ENCODE results near the gene OTUB1. TPM values are rescaled to one million over a fixed set of nuclear protein-coding genes. Genes with fewer than 3 reads are reported as not detected.

Gene OTUB1
- total and polyA plus RNA-seq, 11 donors: 46.7 to 83.1 (median 54.5) TPM

- 24 to 42% (median 35%) methylated on average over 40 to 60 of the region's 60 CpGs for WGBS, 4 donors
- peak overlapping the region; percentile 25 to 60 (median 50) for H3K4me3 ChIP-seq
- DNase-seq (no peak), ATAC-seq (no peak)
- intact Hi-C loops (cut with DNase I): loop anchor here in 8 of 10 donors (1.0 to 2.0 kb wide), 3 partner anchors 147 to 150 kb away; no protein-coding TSS in a partner anchor
- H3K27me3 ChIP-seq: peaks cover 0 to 22% (median 0%) of the 10 kb centered on the region in 9 donors
- TF ChIP-seq POLR2A (IDR thresholded peaks at IDR 0.05) (no peak), CTCF (IDR thresholded peaks at IDR 0.05) (peak in 2 of 12 donors; percentile 4 to 27)
- peaks cover 0 to 43% (median 35%) of the 10 kb centered on the region in 12 donors for H3K4me1 ChIP-seq
- peak overlapping the region in 4 of 12 donors; percentile 1 to 47 (median 30) for H3K27ac ChIP-seq
- H3K9me3 ChIP-seq: no peaks in the 10 kb centered on the region
- H3K36me3 ChIP-seq: peaks cover 0 to 27% (median 22%) of the 10 kb centered on the region in 9 donors
Observed at GRCh38 chr11:64000740-64001483, 14.7 kb downstream of the OTUB1 start.

GRCh38 chr11:64001484-64002420 lies 15.5 kb downstream of the OTUB1 start:
- Histone ChIP-seq H3K36me3 (peaks cover 0 to 19% (median 15%) of the 10 kb centered on the region in 9 donors), H3K4me3 (peak overlapping the region in 3 of 12 donors; percentile 47 to 60 (median 58)), H3K9me3 (no peaks in the 10 kb centered on the region), H3K27ac (peak overlapping the region in 1 of 12 donors; percentile 1), H3K27me3 (peaks cover 0 to 28% (median 0%) of the 10 kb centered on the region in 9 donors), H3K4me1 (peaks cover 0 to 43% (median 35%) of the 10 kb centered on the region in 12 donors)
- WGBS, 4 donors: 51 to 70% (median 54%) methylated on average over 13 to 23 of the region's 23 CpGs
- ATAC-seq: peak in 1 of 4 donors; percentile 7
- intact Hi-C loops (cut with DNase I): loop anchor here in 3 of 10 donors (1.0 to 2.0 kb wide), 2 partner anchors 147 kb away; no protein-coding TSS in a partner anchor
- peak in 2 of 5 donors; percentile 43 to 60 for DNase-seq
- no peak for TF ChIP-seq POLR2A (IDR thresholded peaks at IDR 0.05)

- intact Hi-C loops (cut with DNase I): no loop called here
- TF ChIP-seq CTCF (IDR thresholded peaks at IDR 0.05) (no peak), POLR2A (IDR thresholded peaks at IDR 0.05) (no peak)
- Histone ChIP-seq H3K27ac (no peak overlapping the region), H3K4me1 (peaks cover 0 to 55% (median 48%) of the 10 kb centered on the region in 12 donors), H3K36me3 (no peaks in the 10 kb centered on the region), H3K9me3 (no peaks in the 10 kb centered on the region), H3K27me3 (peaks cover 0 to 28% (median 0%) of the 10 kb centered on the region in 9 donors), H3K4me3 (no peak overlapping the region)
- WGBS, 4 donors: 66 to 75% (median 71%) methylated on average over 21 to 23 of the region's 23 CpGs
- DNase-seq (no peak), ATAC-seq (no peak)
Observed at GRCh38 chr11:64003807-64004589, 17.8 kb downstream of the OTUB1 start.

DNA sequence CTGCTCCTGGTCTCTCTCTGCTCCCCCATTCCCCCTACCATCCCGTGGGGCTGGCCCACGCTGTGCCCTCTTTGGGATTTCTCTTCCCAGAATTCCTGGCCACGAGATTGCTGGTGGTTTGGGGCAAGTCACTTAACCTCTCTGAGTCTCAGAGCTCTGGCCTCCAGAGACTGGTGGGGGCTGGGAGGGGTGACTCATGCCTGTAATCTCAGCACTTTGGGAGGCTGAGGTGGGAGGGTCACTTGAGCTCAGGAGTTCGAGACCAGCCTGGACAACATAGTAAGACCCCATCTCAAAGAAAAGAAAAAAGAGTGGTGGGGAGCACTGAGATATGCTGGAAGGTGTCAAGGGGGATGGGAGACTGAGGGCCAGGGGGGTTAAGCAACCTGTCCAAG lies 18.3 kb downstream of the OTUB1 start:
- no peak for DNase-seq
- ATAC-seq: no peak
- Histone ChIP-seq H3K4me3 (no peak overlapping the region), H3K27me3 (peaks cover 0 to 27% (median 0%) of the 10 kb centered on the region in 9 donors), H3K27ac (no peak overlapping the region), H3K9me3 (no peaks in the 10 kb centered on the region), H3K4me1 (peaks cover 0 to 49% (median 42%) of the 10 kb centered on the region in 12 donors), H3K36me3 (no peaks in the 10 kb centered on the region)
- 80 to 89% (median 80%) methylated on average over 4 of the region's 4 CpGs for WGBS, 4 donors
- TF ChIP-seq CTCF (IDR thresholded peaks at IDR 0.05) (no peak), POLR2A (IDR thresholded peaks at IDR 0.05) (no peak)
- intact Hi-C loops (cut with DNase I): no loop called here

All from heart left ventricle (tissue), 16 donors.